ENCODE data around the gene MACO1.

Gene MACO1

GRCh38 chr1:25543425-25544242 lies 112.9 kb downstream of the MACO1 start, which contains the start of gene LDLRAP1:
Gene LDLRAP1 (plus strand): TSS chr1:25543606. CDS start chr1:25543699, 93 bp downstream.
- H3K27ac ChIP-seq: peak within 1 kb of the TSS; percentile 61
- TF ChIP-seq ZFX (IDR thresholded peaks at IDR 0.05; ENCODE audit: borderline replicate concordance) (no peak), CTCF (IDR thresholded peaks at IDR 0.05) (no peak)

GRCh38 chr1:25544243-25544764 lies 113.6 kb downstream of the MACO1 start:
- TF ChIP-seq ZFX (IDR thresholded peaks at IDR 0.05; ENCODE audit: borderline replicate concordance): no peak
- H3K27ac ChIP-seq: peak overlapping the region; percentile 61

- TF ChIP-seq CTCF (IDR thresholded peaks at IDR 0.05): no peak
- no peak for TF ChIP-seq ZFX (IDR thresholded peaks at IDR 0.05; ENCODE audit: borderline replicate concordance)
- no peak overlapping the region for H3K27ac ChIP-seq
Measured at GRCh38 chr1:25544819-25545218, 114.1 kb downstream of the MACO1 start.

- no peak overlapping the region for H3K27ac ChIP-seq
Measured at GRCh38 chr1:25545767-25546166, 115.1 kb downstream of the MACO1 start.

GRCh38 chr1:25546193-25546592 lies 115.5 kb downstream of the MACO1 start:
- H3K27ac ChIP-seq: no peak overlapping the region
- TF ChIP-seq ZFX (IDR thresholded peaks at IDR 0.05; ENCODE audit: borderline replicate concordance) (no peak), CTCF (IDR thresholded peaks at IDR 0.05) (no peak)

More at GRCh38 chr1:25545767-25546166, 115.1 kb downstream of the MACO1 start:
- TF ChIP-seq CTCF (IDR thresholded peaks at IDR 0.05) (no peak), ZFX (IDR thresholded peaks at IDR 0.05; ENCODE audit: borderline replicate concordance) (no peak)

GRCh38 chr1:25548601-25549000 lies 117.9 kb downstream of the MACO1 start:
- no peak overlapping the region for H3K27ac ChIP-seq
- no peak for TF ChIP-seq CTCF (IDR thresholded peaks at IDR 0.05)
- TF ChIP-seq ZFX (IDR thresholded peaks at IDR 0.05; ENCODE audit: borderline replicate concordance): no peak

GRCh38 chr1:25549273-25550154 lies 118.8 kb downstream of the MACO1 start:
- TF ChIP-seq ZFX (IDR thresholded peaks at IDR 0.05; ENCODE audit: borderline replicate concordance): no peak
- TF ChIP-seq CTCF (IDR thresholded peaks at IDR 0.05): no peak

More at GRCh38 chr1:25549273-25550154, 118.8 kb downstream of the MACO1 start:
- no peak overlapping the region for H3K27ac ChIP-seq

Measured in 22Rv1 (cell line).